ENCODE data around the gene CXADR. TPM values are rescaled to one million over a fixed set of nuclear protein-coding genes. Genes with fewer than 3 reads are reported as not detected.
"Not testable (repeated sequence)": the region's sequence is repeated elsewhere in the genome, so short reads cannot be mapped to it uniquely, and the experiment has no call there.

The CXADR gene
- total RNA-seq (1 to 10 TPM in 1 of 2 donors, under 1 TPM in 1; 0.62 to 1.9 TPM), total RNA-seq (0.98 to 1.3 reads per million in 2 donors)

GRCh38 chr21:17512253-17513213 is at the start of gene CXADR:
Gene CXADR, plus strand, starts transcription at chr21:17513043. Its CDS starts 87 bp downstream, at chr21:17513130.
- Mint-ChIP-seq H3K36me3 (ENCODE audit: low read depth) (no peaks in the 10 kb centered on the region), H3K27me3 (peaks cover 12% of the 10 kb centered on the region), H3K4me3 (peak within 1 kb of the TSS; percentile 90), H3K27ac (peak within 1 kb of the TSS; percentile 72), H3K4me1 (peaks cover 18% of the 10 kb centered on the region)
- peak; percentile 59 to 75 (median 65) for DNase-seq
- H3K9me3 ChIP-seq (ENCODE audit: control insufficient read depth, low read length, poor library complexity, severe bottlenecking) = no peaks in the 10 kb centered on the region
- ATAC-seq = peak; percentile 87

DNA sequence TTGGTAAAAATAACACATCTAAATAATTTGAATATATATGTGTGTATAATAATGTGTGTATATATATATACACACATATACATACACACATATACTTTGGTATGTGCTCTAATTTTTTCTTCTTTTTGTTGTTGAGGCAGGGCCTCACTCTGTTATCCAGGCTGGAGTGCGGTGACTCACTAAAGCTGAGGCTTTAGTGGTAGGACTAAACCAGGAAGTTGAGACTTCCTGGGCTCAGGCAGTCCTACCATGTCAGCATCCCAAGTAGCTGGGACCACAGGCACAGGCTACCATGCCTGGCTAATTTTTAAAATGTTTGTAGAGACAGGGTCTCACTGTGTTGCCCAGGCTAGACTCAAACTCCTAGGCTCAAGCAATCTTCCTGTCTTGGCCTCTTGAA is 46.7 kb upstream of the CXADR start:
- no peaks in the 10 kb centered on the region for H3K36me3 Mint-ChIP-seq (ENCODE audit: low read depth)
- no peak overlapping the region for H3K4me3 Mint-ChIP-seq
- peaks cover 8% of the 10 kb centered on the region for H3K27me3 Mint-ChIP-seq
- ATAC-seq (no peak), DNase-seq (no peak)
- H3K9me3 ChIP-seq (ENCODE audit: control insufficient read depth, low read length, poor library complexity, severe bottlenecking) = no peaks in the 10 kb centered on the region
- H3K27ac Mint-ChIP-seq = no peak overlapping the region
- no peaks in the 10 kb centered on the region for H3K4me1 Mint-ChIP-seq

DNA sequence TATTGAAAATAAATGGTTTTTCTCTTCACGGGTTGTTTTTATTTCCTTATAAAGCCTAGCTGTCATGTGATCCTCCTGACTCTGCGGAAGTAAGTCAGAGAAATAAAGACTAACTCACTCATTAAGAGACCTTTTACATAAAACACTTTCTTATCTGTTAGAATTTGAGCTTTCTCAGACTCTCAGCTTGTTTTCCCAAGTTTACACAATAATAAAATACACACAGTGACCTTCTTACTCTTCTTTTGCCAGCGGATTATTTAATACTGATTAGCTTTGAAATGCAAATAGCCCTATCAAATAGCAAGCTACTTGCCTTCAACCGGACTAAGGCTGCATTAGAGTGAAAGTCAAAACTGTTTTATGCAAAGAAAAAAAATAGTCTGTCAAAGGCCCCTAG is 45.5 kb upstream of the CXADR start:
- no peaks in the 10 kb centered on the region for H3K9me3 ChIP-seq (ENCODE audit: control insufficient read depth, low read length, poor library complexity, severe bottlenecking)
- Mint-ChIP-seq H3K27me3 (peaks cover 2% of the 10 kb centered on the region), H3K36me3 (ENCODE audit: low read depth) (no peaks in the 10 kb centered on the region), H3K4me1 (no peaks in the 10 kb centered on the region), H3K27ac (no peak overlapping the region), H3K4me3 (no peak overlapping the region)
- ATAC-seq (no peak), DNase-seq (no peak)

DNA sequence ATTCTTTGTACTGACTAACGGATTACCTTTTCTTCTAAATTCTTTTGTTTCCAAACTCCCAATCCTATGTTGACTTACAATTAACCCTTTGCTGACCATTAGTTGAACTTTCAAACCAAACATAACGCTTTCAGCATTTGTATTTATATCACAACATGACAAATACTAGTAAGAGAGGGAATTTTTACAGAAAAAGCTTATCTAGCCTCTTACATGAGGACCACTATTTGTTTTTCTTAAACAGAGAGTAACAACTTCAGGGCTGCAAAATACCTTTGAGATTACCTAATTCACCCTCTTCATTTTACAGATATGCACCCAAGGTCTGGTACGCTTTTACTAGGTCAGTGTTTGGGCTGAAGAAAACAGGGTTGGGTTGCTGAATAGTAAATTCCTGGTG is 45.0 kb upstream of the CXADR start:
- Mint-ChIP-seq H3K27me3 (no peaks in the 10 kb centered on the region), H3K36me3 (ENCODE audit: low read depth) (no peaks in the 10 kb centered on the region), H3K4me1 (no peaks in the 10 kb centered on the region), H3K4me3 (no peak overlapping the region), H3K27ac (no peak overlapping the region)
- DNase-seq (no peak), ATAC-seq (no peak)
- H3K9me3 ChIP-seq (ENCODE audit: control insufficient read depth, low read length, poor library complexity, severe bottlenecking) = no peaks in the 10 kb centered on the region

DNA sequence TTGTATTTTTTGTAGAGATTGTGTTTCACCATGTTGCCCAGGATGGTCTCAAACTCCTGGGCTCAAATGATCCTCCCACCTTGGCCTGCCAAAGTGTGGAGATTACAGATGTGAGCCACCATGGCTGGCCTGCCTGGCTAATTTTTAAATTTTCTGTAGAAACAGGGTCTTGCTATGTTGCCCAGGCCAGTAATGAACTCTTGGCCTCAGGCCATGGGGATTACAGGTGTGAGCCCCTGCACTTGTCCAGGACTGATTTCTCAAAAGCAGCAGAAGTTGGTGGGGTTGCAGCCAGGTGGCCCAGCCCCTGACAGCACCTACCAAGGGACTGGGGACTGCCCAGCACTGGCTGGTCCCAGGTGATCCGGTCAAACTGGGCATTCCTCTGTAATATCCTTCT is 44.1 kb upstream of the CXADR start:
- no peaks in the 10 kb centered on the region for H3K4me1 Mint-ChIP-seq
- ATAC-seq (no peak), DNase-seq (no peak)
- no peaks in the 10 kb centered on the region for H3K36me3 Mint-ChIP-seq (ENCODE audit: low read depth)
- H3K4me3 Mint-ChIP-seq = no peak overlapping the region
- H3K9me3 ChIP-seq (ENCODE audit: control insufficient read depth, low read length, poor library complexity, severe bottlenecking) = no peaks in the 10 kb centered on the region
- H3K27ac Mint-ChIP-seq = no peak overlapping the region
- H3K27me3 Mint-ChIP-seq = no peaks in the 10 kb centered on the region

GRCh38 chr21:17469727-17470126 is 43.1 kb upstream of the CXADR start:
- no peak for DNase-seq
- no peak overlapping the region for H3K4me3 Mint-ChIP-seq
- H3K27ac Mint-ChIP-seq = no peak overlapping the region

GRCh38 chr21:17472182-17472581 is 40.7 kb upstream of the CXADR start:
- no peak overlapping the region for H3K4me3 Mint-ChIP-seq
- no peaks in the 10 kb centered on the region for H3K36me3 Mint-ChIP-seq (ENCODE audit: low read depth)
- no peaks in the 10 kb centered on the region for H3K9me3 ChIP-seq (ENCODE audit: control insufficient read depth, low read length, poor library complexity, severe bottlenecking)
- H3K27me3 Mint-ChIP-seq = no peaks in the 10 kb centered on the region
- ATAC-seq = no peak
- H3K4me1 Mint-ChIP-seq = no peaks in the 10 kb centered on the region
- no peak overlapping the region for H3K27ac Mint-ChIP-seq
- DNase-seq = no peak

More at GRCh38 chr21:17469727-17470126, 43.1 kb upstream of the CXADR start:
- H3K9me3 ChIP-seq (ENCODE audit: control insufficient read depth, low read length, poor library complexity, severe bottlenecking) = no peaks in the 10 kb centered on the region
- Mint-ChIP-seq H3K36me3 (ENCODE audit: low read depth) (no peaks in the 10 kb centered on the region), H3K27me3 (no peaks in the 10 kb centered on the region), H3K4me1 (no peaks in the 10 kb centered on the region)
- no peak for ATAC-seq

DNA sequence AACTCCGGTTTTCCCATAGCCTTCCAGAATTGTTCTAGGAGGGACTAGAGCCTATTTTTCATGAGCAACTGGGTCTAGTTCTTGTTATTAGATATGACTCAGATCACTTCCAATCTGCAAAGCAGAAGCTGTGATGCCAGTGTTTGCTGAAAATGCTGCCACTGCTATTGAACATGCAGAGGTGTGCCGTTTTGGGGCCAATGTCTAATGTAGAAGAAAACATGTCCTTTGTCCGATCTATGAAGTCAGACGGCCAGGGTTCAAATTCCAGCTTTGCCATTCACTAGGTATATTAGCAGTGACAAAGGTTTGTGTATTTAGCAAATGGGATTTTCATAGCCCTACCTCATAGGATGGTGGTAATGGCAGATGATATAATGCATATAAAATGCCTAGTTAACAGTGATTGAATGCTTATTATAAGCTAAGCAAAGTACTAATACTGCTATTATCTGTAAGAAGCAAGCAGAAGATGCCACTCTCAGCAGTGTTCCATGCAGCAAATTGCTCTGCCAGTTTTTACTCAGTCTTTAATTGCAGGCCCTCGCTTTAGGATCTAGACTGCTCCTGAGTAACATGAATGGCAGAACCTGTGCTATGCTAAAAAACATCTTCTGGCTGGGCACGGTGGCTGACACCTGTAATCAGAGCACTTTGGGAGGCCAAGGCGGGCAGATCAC is 40.1 kb upstream of the CXADR start:
- H3K4me1 Mint-ChIP-seq = no peaks in the 10 kb centered on the region
- H3K36me3 Mint-ChIP-seq (ENCODE audit: low read depth) = no peaks in the 10 kb centered on the region
- no peak overlapping the region for H3K4me3 Mint-ChIP-seq
- no peak for DNase-seq
- H3K27ac Mint-ChIP-seq = no peak overlapping the region
- no peaks in the 10 kb centered on the region for H3K27me3 Mint-ChIP-seq
- H3K9me3 ChIP-seq (ENCODE audit: control insufficient read depth, low read length, poor library complexity, severe bottlenecking) = no peaks in the 10 kb centered on the region
- no peak for ATAC-seq

- Mint-ChIP-seq H3K27ac (no peak overlapping the region), H3K27me3 (no peaks in the 10 kb centered on the region), H3K4me1 (no peaks in the 10 kb centered on the region), H3K4me3 (no peak overlapping the region), H3K36me3 (ENCODE audit: low read depth) (no peaks in the 10 kb centered on the region)
- no peak for ATAC-seq
- DNase-seq = no peak
- H3K9me3 ChIP-seq (ENCODE audit: control insufficient read depth, low read length, poor library complexity, severe bottlenecking) = no peaks in the 10 kb centered on the region
These were observed 36.8 kb upstream of the CXADR start for GRCh38 chr21:17476006-17476405.

GRCh38 chr21:17478156-17478555 is 34.7 kb upstream of the CXADR start:
- H3K27me3 Mint-ChIP-seq; H3K36me3 Mint-ChIP-seq (ENCODE audit: low read depth); DNase-seq; H3K27ac Mint-ChIP-seq; ATAC-seq; H3K9me3 ChIP-seq (ENCODE audit: control insufficient read depth, low read length, poor library complexity, severe bottlenecking); H3K4me1 Mint-ChIP-seq; H3K4me3 Mint-ChIP-seq: not testable (repeated sequence)

- H3K4me1 Mint-ChIP-seq = no peaks in the 10 kb centered on the region
- H3K27ac Mint-ChIP-seq = no peak overlapping the region
- no peaks in the 10 kb centered on the region for H3K36me3 Mint-ChIP-seq (ENCODE audit: low read depth)
- H3K27me3 Mint-ChIP-seq = no peaks in the 10 kb centered on the region
- no peak for ATAC-seq
- no peaks in the 10 kb centered on the region for H3K9me3 ChIP-seq (ENCODE audit: control insufficient read depth, low read length, poor library complexity, severe bottlenecking)
- no peak for DNase-seq
- no peak overlapping the region for H3K4me3 Mint-ChIP-seq
These were observed 33.2 kb upstream of the CXADR start for GRCh38 chr21:17479606-17480005.

GRCh38 chr21:17482928-17483327 is 29.9 kb upstream of the CXADR start:
- Mint-ChIP-seq H3K27me3 (no peaks in the 10 kb centered on the region), H3K4me3 (no peak overlapping the region), H3K27ac (no peak overlapping the region), H3K4me1 (no peaks in the 10 kb centered on the region), H3K36me3 (ENCODE audit: low read depth) (no peaks in the 10 kb centered on the region)
- H3K9me3 ChIP-seq (ENCODE audit: control insufficient read depth, low read length, poor library complexity, severe bottlenecking) = no peaks in the 10 kb centered on the region
- DNase-seq (no peak), ATAC-seq (no peak)

GRCh38 chr21:17488620-17489019 is 24.2 kb upstream of the CXADR start:
- no peaks in the 10 kb centered on the region for H3K4me1 Mint-ChIP-seq
- H3K27ac Mint-ChIP-seq = no peak overlapping the region
- H3K36me3 Mint-ChIP-seq (ENCODE audit: low read depth) = no peaks in the 10 kb centered on the region
- DNase-seq (no peak), ATAC-seq (no peak)
- no peaks in the 10 kb centered on the region for H3K9me3 ChIP-seq (ENCODE audit: control insufficient read depth, low read length, poor library complexity, severe bottlenecking)
- peaks cover 3% of the 10 kb centered on the region for H3K27me3 Mint-ChIP-seq
- no peak overlapping the region for H3K4me3 Mint-ChIP-seq

All from T-helper 17 cell (primary cell).